Endometrial microvascular endothelial cells (primary cell): Measurements from ENCODE around the gene EML2. TPM values are rescaled to one million over a fixed set of nuclear protein-coding genes. Genes with fewer than 3 reads are reported as not detected.

ENCODE experiments used
- in situ Hi-C: cut with HindIII; loops from 2 replicates; pipeline ENCODE4 v1.10.0; 2017; ENCODE audit warnings: low sequenced_read_pairs, low pct_unique_long_range_greater_than_20kb; ENCODE audit errors: inconsistent ontology term
- total RNA-seq: library from RNA; depleted of rRNA; stranded (reverse); fragments of >200 nt; gene quantifications from one replicate; pipeline ENCODE4 v1.2.3, GENCODE V29; 2015; ENCODE audit errors: inconsistent ontology term

Gene EML2
- total RNA-seq, 1 donor from 2014 or later, result 24.0 TPM

DNA sequence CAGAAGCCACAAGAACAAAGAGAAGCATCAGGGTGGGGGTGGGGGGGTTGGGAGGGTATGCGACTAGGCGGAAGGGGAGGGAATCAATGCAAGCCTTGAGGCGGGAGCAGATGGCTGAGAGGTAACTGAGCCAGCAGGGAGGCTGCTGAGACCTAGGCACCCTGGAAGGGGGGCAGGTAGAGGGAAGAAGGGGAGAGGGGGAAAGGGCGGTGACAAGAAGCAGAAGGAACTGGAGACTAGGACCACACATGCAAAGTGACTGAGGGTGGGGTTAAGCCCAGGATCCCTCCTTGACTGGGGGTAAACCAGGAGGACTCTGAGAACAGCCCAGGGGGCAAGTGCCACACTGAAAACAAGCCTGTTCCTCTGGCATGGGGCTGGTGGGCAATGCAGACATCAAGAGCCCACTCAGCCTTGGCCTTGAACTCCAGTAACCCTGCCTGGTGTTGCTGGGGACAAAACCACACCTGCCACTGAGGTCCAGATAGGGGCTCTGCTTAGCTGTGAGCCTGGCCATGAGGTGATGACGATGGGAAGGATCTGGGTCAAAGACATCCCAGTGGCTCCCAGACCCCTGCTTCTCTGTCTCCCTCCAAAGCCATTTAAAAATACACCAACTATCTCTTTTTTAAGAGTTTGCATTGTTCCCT, 74.9 kb downstream of the EML2 start:
- in situ Hi-C loops, result no loop called here

DNA sequence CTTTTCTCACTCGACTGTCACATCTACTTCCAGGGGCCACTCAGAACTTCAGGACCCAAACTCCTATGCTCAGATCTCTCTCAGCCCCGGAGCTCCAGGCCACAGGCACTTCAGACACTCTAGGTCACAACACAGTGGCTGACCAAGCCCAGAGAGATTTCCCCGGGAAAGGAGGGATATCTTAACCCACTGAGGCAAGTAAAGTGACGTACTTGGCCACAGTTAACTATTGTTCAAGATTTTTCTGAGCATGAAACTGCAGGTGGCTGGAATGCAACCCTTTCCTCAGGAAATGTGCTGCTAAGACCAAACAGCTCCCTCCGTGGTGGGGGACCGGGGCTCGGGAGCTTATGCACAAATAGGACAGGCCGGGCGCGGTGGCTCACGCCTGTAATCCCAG, 78.5 kb downstream of the EML2 start:
- in situ Hi-C loops, result no loop called here

- in situ Hi-C loops, result no loop called here
These were observed 79.2 kb downstream of the EML2 start for GRCh38 chr19:45560038-45560437.

Other genes starting within 250 kb of the EML2 start
- gene PPP1R13L, start 234.3 kb downstream of the EML2 start, total RNA-seq, result 28.9 TPM
- gene POLR1G, start 232.8 kb downstream of the EML2 start, total RNA-seq, result 13.8 TPM
- 109 TPM for gene ERCC1, start 215.5 kb downstream of the EML2 start, total RNA-seq
- 0.84 TPM for gene FOSB, start 171.4 kb downstream of the EML2 start, total RNA-seq
- 13.0 TPM for gene RTN2, start 142.3 kb downstream of the EML2 start, total RNA-seq
- 3.5 TPM for gene PPM1N, start 141.0 kb downstream of the EML2 start, total RNA-seq
- 373 TPM for gene VASP, start 131.9 kb downstream of the EML2 start, total RNA-seq
- gene OPA3, start 54.6 kb downstream of the EML2 start, total RNA-seq, result 10.6 TPM
- 42.0 TPM for gene GPR4, start 37.2 kb downstream of the EML2 start, total RNA-seq
- not detected for gene GIPR, start 28.8 kb upstream of the EML2 start, total RNA-seq
- 239 TPM for gene SNRPD2, start 52.6 kb upstream of the EML2 start, total RNA-seq
- gene QPCTL, start 53.3 kb upstream of the EML2 start, total RNA-seq, result 21.3 TPM
- gene FBXO46, start 91.5 kb upstream of the EML2 start, total RNA-seq, result 10.7 TPM
- gene MEIOSIN, start 94.0 kb upstream of the EML2 start, total RNA-seq, result not detected
- 6.8 TPM for gene SIX5, start 129.9 kb upstream of the EML2 start, total RNA-seq
- 8.6 TPM for gene DMPK, start 143.1 kb upstream of the EML2 start, total RNA-seq
- 40.3 TPM for gene DMWD, start 153.4 kb upstream of the EML2 start, total RNA-seq
- gene RSPH6A, start 175.9 kb upstream of the EML2 start, total RNA-seq, result not detected
- gene SYMPK, start 223.8 kb upstream of the EML2 start, total RNA-seq, result 44.8 TPM
- gene FOXA3, start 224.9 kb upstream of the EML2 start, total RNA-seq, result not detected
- gene IRF2BP1, start 246.7 kb upstream of the EML2 start, total RNA-seq, result 13.6 TPM